GM12801 (cell line): ENCODE results near the gene RWDD3.

Source experiments
- TF ChIP-seq, protein P1 (sequence below): IDR thresholded peaks from one replicate; pipeline ENCODE4 v1.5.1; 2011; ENCODE audit warnings: control low read depth; ENCODE audit not compliant: insufficient read length; ENCODE audit errors: extremely low read depth

Gene RWDD3

DNA sequence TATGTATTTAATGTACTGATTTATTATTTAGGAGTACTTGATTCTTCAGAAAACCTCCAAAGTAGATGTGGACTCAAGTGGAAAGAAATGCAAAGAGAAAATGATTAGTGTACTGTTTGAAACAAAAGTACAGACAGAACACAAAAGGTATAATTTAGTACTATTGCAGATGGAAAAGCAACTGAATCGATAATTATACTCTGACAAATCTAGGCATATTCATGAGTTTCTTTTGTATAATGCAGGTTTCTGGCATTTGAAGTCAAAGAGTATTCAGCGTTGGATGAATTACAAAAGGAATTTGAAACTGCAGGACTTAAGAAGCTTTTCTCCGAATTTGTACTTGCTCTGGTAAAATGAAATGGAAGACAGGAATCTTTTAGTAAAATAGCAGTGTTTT is 12.5 kb downstream of the RWDD3 start:
- TF ChIP-seq, protein P1, sequence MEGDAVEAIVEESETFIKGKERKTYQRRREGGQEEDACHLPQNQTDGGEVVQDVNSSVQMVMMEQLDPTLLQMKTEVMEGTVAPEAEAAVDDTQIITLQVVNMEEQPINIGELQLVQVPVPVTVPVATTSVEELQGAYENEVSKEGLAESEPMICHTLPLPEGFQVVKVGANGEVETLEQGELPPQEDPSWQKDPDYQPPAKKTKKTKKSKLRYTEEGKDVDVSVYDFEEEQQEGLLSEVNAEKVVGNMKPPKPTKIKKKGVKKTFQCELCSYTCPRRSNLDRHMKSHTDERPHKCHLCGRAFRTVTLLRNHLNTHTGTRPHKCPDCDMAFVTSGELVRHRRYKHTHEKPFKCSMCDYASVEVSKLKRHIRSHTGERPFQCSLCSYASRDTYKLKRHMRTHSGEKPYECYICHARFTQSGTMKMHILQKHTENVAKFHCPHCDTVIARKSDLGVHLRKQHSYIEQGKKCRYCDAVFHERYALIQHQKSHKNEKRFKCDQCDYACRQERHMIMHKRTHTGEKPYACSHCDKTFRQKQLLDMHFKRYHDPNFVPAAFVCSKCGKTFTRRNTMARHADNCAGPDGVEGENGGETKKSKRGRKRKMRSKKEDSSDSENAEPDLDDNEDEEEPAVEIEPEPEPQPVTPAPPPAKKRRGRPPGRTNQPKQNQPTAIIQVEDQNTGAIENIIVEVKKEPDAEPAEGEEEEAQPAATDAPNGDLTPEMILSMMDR: no peak

DNA sequence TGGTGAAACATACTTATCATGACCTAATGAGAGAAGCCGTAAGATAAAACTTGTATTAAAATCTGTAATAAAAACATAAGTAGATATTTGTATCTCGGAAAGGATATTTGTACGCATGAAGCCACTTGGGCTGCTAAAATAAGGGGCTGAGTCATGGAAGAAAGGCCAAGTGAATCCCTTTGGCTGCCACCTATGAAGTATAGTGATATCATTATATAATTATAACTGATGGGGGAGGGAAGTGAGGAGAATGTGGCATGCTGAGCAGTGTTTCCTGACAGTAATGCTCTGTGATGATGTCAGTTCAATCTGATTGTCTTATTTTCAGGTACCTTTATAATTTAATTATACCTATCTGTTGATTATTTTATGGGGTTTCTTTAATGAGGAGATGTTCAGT is 13.6 kb downstream of the RWDD3 start:
- TF ChIP-seq, protein P1: no peak

DNA sequence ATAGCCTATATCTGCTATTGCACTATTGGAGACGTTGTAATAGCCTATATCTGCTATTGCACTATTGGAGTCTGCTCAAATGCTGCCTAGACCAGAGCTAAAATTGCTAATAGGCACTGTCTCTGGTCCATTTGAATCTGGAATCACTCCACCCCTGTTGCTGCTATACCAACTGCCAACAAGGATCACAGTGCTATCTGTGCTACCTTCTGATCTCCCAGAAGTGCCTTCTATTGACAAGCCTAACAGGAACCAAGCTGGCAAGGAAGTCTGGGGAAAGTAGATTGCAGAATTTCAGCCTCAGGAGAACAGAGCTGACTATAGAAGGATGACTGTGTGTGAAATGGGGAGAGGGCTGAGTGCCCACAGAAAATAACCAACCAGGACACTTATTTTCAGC is 15.9 kb downstream of the RWDD3 start:
- TF ChIP-seq, protein P1: no peak

DNA sequence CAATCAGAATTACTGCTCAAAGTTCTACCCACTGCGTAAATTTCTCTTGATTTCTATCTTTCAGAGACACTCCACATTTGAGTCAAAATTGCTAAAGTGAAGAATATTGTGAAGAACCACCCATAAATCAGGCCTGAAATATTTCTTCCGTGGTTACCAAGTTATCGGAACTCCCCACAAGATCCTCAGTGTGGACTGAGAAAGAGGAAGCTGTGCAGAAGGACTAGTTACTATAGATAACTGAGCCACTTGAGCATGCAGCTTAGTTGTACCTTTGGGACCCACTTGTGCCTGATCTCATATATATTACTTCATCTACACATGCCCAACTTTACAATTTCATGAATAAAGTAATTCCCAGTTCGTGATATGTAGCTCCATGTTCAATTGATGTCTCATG is 18.4 kb downstream of the RWDD3 start:
- TF ChIP-seq, protein P1: no peak

DNA sequence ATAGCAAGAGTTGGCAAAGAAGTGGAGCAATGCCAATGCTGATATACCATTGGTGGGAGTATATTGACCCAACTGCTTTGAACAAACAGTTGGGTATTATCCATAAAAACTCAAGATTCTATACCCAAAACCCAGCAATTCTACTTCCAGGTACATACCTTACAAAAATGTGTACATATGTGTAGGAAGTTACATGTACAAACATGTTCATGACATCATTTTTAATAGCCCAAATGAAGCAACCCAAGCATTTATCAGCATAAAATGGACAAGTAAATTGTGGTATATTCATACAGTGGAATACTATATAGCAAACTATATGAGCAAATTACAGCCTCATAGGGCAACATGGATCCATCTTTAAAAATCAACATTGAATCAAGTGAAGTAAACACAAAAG is 20.9 kb downstream of the RWDD3 start:
- TF ChIP-seq, protein P1: no peak

DNA sequence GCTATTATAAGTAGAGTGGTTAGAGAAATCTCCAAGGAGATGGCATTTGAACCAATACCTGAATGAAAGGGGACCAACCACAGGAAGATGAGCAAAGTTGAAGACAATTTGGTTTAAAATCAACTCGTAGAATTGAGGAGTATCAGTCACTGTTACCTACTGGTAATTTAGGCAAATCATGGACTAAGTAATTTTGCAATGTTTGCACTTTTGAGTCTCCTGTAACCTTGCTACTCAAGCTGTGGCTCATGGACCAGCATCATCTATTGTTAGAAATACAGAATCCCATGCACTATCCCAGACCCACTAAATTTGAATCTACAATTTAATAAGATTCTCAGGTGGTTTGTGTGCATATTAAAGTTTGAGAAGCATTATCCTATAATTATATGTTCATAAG is 21.8 kb downstream of the RWDD3 start:
- TF ChIP-seq, protein P1: no peak

DNA sequence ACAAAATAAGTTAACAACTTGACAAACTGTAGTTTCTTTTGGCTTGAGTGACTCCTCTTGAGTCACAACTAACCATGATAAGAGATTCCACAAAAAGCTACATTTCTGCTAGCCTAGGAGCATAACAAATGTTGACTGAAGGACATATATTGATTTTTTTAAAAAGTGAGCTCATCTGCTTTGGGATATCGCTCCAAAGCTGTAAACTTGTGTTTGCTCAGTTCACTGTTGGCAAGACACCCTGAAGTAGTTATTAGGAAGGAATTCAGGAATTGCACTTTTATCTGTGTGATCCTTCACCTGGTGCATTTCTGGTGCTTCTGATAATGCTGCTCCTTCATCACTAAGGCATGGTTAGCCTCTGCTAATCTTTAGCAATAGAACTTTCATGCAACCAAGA is 23.7 kb downstream of the RWDD3 start:
- TF ChIP-seq, protein P1: no peak

DNA sequence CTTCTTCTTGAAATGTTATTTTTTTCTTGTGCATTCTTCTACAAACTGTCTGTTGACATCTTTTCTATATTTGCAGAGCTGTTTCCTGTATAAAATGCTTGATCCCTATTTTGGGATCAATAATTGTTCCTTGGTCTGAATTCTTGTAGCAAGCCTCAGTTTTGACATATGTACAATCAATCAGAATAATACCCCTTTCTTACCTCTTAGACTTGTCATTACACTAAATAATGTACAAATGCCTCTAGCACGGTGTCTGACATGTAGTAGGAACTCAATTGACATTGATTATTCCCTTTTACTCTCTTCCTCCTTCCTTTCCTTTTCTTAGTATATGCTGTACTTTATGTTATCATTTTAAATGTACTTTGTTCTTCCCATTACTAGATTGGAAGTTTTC is 25.2 kb downstream of the RWDD3 start:
- TF ChIP-seq, protein P1: no peak
